KBM-7 (cell line): ENCODE data around the gene RABL6.
A peak's percentile ranks its signal among the peaks of the same experiment; 100 is the strongest.
"Not testable (repeated sequence)": the region's sequence is repeated elsewhere in the genome, so short reads cannot be mapped to it uniquely, and the experiment has no call there.

Experiments
- DNase-seq: peaks from one replicate; pipeline ENCODE4 v3.0.0-alpha.2; 2015
- in situ Hi-C: fragments of 300-500 bp; cut with MboI; formaldehyde crosslinking; loops from 2 replicates; pipeline ENCODE4 v1.14.3; 2020; ENCODE audit warnings: low sequenced_read_pairs, low pct_unique_long_range_greater_than_20kb, mixed read lengths

RABL6 gene

DNA sequence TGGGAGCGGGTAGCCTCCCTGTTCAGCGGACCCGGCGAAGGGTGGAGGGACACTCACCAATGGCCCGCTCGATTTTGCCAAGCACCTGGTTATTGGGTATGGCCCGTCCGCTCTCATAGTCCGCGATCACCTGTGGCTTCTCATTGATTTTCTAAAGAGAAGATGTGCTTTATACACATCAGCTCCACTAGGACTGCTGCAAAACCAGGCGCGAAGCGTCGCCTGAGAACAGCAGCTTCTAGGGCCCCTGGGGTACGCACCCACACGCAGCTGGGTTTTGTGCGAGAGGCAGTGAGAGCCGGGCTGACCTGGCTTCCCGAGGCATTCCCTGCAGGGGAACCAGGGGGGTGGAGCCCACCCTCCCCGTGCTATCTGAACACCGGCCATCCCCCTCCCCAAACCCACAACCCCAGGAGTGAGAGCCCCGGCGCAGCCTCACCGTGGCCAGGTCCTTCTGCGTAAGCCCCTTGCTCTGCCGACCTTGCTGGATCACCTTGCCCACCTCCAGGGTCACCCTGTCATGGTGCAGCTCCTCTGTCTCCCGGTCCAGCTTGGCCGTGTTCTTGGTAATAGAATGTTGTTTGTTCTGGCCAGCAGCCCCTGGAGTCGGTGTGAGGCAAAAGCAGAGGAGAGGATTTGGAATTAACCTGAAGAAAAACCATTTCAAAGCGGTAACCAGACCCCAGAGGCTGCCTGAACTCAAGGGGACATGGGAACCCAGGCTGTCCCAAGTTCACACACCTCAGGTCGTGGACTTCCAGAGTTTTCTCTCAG, 55.3 kb downstream of the RABL6 start:
- in situ Hi-C loops = no loop called here
- no peak for DNase-seq

DNA sequence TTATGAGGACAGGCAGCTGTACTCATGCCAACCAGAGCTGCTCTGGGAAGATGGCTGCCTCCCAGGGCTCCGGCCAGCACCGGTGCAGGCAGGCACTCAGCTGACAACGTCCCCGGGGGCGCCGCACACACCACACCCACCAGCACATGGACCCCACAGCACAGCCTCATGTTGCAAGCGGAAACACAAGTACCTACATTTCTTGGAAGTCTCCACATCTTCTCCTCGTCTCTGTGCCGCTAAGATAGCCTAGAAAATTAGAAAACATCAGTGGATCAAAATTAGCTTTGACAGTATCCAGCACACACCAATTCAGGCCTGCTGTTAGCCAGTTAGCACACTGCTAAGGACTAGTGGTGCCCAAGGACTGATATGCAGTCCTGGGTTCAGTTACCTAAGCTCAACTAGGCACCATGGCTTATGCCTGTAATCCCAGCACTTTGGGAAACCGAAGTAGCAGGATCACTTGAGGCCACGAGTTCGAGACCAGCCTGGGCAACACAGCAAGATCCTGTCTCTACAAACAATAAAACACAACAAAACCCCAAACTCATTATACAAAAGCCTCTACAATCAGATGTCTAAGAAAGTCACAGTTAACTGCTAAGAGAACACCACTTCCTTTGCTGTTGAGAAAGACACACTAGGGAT, 56.0 kb downstream of the RABL6 start:
- in situ Hi-C loops = no loop called here
- DNase-seq = no peak

DNA sequence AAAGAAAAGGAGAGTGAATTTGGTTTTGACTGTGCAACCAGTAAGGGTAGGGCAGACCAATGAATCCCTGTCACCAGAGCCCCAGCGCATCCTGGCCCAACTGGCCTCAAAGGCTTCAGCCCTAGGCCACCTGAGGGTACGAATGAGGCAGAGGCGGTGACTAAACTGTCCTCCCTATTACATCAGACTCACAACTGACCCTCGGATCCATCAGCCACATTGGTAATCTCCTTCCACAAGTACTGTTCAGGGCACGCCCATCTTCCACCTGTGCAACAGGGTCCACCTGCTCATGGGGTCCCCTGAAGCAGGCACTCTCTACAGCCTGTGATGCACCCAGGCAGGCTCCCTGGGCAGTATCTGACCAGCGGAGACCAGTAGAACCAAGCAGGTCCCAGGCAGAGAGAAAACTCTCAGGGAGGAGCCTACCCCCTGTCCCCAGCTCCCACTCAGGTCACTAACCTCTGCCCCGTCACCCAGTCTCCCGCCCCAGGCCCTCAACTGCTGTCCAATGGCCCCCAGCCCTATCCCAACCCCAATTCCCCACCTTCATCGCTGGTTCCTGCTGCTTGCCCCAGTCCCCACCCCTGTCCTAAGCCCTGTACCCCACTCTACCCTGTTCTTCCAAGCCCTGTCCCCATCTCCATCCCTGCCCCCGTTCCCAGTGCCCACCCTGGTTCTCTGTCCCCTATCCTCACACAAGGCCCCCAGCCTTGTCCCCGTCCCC, 57.5 kb downstream of the RABL6 start:
- in situ Hi-C loops = no loop called here
- DNase-seq = no peak

DNA sequence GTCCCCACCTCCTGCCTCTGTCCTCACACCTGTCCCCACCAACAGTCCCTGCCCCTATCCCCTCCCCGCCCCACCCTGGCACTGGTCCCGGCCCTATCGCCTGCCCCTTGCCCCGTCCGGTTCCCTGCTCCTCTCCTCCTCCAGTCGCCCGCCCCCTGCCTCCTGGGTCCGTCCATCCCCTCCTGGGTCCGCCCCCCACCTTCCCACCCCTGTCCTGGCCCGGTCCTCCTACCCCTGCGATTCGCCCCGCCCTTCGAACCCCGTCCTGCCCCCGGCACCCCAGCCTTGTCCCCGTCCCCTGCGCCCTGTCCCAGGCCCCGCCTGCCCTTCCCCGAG, 58.0 kb downstream of the RABL6 start:
- in situ Hi-C loops = no loop called here
- no peak for DNase-seq

DNA sequence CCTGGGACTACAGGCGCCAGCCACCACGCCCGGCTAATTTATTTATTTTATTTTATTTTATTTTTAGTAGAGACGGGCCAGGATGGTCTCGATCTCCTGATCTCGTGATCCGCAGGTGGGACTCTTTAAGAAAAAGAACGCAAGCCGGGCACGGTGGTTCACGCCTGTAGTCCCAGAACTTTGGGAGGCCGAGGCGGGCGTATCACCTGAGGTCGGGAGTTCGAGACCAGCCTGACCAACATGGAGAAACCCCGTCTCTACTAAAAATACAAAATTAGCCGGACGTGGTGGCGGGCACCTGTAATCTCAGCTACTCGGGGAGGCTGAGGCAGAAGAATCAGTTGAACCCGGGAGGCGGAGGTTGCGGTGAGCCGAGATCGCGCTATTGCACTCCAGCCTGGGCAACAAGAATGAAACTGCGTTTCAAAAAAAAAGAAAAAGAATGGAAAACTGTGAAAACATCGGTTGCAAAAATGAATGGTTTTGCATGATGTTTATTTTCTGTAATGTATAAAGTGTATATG, 59.2 kb downstream of the RABL6 start:
- in situ Hi-C loops, DNase-seq: not testable (repeated sequence)

DNA sequence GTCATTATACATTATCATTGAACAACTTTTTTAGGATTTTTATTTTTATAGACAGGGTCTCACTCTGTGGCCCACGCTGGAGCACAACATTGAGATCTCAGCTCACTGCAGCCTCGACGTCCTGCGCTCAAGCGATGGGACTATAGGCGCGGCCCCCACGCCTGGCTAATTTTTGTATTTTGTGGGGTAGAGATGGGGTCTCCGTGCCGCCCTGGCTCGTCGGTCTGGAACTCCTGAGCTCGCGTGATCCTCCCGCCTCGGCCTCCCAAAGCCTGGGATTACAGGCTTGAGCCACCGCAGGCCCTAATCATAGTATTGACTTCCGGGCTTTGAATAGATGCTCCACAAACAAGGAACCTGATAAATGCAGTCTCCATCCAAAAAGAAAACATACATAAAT, 59.7 kb downstream of the RABL6 start:
- no peak for DNase-seq
- in situ Hi-C loops = no loop called here

DNA sequence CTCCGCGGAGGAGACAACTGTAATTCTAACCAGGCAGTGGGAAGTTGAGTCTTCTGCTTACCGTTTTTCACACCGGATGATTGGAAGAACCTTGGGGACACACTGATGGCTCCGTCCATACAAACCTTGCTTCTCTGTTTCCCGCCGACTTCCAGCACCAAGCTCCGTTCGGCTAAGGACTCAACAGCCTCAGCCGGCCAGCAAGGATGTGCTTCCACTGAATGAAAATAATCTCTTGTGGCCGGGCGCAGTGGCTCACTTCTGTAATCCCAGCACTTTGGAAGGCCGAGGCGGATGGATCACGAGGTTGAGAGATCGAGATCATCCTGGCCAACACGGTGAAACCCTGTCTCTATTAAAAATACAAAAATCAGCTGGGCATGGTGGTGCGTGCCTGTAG, 60.2 kb downstream of the RABL6 start:
- DNase-seq = no peak
- in situ Hi-C loops = no loop called here

DNA sequence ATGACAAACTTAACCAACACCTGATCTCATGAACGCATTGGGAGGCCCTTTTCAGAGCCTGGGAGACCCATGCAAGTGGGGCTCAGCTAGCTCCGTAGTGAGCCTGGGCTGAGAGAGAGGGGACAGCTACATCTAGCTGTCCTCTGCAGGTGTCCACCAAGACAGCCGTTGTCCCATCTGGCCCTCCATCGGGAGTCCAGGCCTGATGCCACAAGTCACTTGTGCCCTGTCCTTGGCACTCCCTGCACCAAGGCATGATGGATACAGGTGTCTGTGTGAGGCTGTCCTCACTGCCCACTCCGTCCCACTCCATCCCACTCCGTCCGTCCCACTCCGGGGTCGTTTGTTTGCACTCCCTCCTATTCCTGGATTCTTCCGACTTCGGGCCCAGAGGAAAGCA, 60.9 kb downstream of the RABL6 start:
- no peak for DNase-seq
- in situ Hi-C loops = no loop called here

DNA sequence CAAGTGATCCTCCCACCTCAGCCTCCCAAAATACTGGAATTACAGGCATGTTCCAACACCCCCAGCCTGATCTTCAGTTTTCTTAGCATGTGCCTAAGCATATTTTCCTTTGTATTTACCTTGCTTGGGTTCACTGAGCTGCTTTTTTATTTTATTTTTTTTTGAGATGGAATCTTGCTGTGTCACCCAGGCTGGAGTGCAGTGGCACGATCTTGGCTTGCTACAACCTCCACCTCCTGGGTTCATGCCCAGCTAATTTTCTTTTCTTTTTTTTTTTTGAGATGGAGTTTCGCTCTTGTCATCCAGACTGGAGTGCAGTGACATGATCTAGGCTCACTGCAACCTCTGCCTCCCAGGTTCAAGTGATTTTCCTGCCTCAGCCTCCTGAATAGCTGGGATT, 61.9 kb downstream of the RABL6 start:
- DNase-seq, in situ Hi-C loops: not testable (repeated sequence)

DNA sequence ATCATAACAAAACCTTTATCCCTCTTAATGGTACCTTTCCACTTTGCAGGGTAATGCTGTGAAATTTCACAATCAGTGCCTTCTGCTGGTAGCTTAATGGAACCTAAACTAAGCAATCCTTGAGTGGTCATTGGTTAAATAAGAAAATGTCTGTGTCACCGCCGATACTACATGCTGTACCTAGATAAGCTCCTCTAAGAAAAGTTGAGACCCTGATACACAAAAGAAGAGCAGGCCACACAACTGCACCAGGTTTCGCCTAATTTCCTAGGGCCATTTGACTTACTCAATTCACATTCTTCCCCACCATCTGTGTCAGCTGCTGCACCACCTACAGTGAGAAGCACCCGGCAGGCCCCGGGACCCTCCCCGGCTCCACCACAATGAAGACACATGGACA, 67.4 kb downstream of the RABL6 start:
- DNase-seq = no peak
- in situ Hi-C loops = no loop called here

DNA sequence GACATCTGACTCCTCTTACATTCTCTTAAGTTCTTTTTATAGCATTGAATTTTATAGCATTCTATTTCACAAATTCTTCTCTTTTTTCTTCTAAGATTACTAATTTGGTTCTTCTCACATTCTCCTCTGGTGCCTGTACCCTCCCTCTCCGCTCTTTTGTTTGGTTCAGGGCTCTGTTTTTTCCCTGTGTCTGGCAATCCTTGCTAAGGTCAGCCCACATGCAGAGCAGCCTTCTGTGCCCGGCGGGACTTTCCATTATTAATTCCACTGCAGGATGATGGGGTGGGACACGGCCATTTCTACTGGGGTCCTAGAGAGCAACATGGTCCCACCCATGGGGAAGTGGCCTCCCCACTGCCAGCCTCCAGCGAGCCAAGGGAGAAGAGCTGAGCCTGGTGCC, 68.7 kb downstream of the RABL6 start:
- DNase-seq = no peak
- in situ Hi-C loops = no loop called here

DNA sequence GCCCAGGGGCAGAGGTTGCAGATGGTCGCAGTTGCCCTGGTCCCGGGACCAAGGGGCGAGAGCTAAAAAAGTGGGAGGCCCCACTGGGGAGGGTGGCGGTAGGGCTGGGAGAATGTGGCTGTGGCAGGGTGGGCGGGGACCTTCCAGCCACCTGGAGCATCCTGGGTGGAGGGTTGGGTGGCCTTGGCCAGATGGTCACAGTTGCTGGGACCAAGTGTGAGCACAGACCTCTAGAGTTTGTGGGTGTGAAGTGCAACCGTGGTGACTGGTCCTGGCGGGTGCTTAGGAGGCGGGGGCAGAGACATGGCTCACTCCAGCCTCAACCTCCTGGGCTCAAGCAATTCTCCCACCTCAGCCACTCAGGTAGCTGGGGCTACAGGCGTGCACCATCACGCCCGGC, 72.9 kb downstream of the RABL6 start:
- in situ Hi-C loops = no loop called here
- DNase-seq = no peak

DNA sequence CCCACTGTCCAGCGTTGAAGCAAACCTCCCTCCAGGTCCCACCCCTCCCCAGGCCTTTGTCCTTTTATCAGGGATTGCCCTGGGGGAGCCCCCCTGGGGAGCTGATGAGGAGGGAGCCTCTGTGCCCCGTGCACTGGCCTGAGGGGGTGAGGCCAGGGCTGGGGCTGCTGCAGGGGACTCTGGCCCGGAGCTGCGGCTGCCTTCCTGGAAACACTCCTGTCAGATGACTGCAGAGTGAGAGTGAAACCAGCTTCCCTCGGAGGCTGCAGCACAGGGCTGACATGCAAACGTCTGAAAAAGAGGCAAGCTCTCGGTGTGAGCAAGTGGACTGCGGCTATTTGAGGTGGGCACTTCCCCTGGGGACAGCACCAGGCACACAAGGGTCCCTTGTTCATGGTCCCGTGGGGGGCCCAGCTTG, 74.0 kb downstream of the RABL6 start:
- DNase-seq = no peak
- in situ Hi-C loops = no loop called here

DNA sequence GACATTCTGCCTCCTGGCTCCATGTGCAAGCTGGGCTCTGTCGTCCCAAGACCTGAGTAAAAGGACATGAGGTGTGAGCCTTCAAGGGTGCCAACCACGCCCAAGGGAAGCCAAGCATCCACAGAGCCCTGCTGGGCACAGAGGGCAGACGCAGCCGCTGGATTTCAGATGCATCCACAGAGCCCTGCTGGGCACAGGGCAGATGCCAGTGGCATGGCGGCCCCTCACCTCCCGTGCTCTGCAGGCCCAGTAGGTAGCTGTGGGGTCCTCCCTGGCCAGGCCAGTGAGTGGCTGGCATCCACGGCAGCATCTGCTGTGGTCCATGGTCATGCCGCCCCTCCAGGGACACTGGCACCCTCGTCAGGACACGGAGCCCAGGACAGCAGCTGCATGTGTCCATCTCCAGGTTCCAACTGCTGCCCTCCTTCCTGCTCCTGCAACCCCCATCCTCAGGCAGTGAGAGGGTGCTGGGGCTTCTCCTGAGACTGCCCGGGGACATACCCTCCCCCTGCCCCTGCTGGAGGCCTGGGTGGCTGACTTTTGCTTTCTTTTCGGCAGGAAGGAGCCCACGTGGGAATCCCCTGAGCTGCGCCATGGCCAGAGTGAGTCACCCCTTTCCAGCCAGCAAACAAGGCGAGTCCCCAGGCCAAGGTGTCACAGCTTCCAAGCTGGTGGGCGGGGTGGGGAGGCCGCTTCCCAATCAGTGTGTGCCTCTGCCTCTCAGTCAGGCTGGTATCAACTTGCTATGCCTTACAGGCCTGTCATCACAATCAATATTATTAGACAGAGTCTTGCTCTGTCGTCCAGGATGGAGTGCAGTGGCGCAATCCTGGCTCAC, 74.6 kb downstream of the RABL6 start:
- DNase-seq = peak; percentile 28
- in situ Hi-C loops = no loop called here

DNA sequence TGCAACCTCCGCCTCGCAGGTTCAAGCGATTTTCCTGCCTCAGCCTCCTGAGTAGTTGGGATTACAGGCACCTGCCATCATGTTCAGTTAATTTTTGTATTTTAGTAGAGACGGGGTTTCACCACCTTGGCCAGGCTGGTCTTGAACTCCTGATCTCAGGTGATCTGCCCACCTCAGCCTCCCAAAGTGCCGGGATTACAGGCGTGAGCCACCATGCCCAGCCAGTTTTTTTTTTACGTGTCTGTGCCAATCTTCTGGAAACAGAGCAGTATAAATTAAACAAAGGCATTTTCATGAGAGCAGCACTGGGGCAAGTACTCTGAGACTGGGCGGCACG, 75.2 kb downstream of the RABL6 start:
- in situ Hi-C loops, DNase-seq: not testable (repeated sequence)

DNA sequence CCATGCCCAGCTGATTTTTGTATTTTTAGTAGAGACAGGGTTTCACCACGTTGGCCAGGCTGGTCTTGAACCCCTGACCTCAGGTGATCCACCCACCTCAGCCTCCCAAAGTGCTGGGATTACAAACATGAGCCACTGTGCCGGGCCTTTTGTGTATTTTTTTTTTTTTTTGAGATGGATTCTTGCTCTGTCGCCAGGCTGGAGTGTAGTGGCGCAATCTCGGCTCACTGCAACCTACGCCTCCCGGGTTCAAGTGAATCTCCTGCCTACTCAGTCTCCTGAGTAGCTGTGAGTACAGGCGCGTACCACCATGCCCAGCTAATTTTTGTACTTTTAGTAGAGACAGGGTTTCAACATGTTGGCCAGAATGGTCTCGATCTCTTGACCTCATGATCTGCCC, 75.9 kb downstream of the RABL6 start:
- DNase-seq, in situ Hi-C loops: not testable (repeated sequence)

DNA sequence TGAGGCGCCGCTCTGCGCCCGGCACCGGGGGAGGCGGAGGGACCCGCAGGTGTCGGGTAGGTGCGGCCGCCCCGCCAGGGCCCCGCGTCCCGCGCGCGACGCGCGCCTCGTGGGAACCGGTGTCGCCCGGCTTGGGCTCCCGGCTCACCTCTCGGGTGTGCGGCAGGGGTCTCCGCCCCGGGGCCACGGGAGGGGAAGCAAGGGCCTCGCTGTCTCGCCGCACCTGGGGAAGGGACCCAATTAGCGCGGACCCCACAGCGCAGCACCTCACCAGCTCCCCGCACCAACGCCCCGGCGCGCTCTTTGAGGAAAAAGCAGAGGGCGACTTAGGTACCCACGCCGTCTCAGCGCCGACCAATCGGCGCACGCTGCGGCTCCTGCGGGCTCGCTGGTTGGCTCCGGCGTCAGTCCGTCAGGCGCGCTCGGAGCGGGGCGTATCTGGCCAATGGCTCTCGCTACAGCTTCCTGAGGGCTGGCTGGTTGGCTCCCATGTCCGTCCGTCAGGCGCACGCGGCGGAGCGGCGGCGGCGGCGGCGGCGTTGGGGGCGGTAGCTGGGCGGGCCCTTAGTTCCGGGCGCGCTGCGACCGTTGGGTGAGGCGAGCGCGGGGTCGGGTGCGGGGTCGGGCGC, 78.3 kb downstream of the RABL6 start, which contains the start of gene TRAF2:
Gene TRAF2, plus strand, starts transcription at position 567 of the 629 bp plus-strand sequence. CDS start 12,225 bp downstream, outside the sequence.
- in situ Hi-C loops = no loop called here
- peak; percentile 99 for DNase-seq

DNA sequence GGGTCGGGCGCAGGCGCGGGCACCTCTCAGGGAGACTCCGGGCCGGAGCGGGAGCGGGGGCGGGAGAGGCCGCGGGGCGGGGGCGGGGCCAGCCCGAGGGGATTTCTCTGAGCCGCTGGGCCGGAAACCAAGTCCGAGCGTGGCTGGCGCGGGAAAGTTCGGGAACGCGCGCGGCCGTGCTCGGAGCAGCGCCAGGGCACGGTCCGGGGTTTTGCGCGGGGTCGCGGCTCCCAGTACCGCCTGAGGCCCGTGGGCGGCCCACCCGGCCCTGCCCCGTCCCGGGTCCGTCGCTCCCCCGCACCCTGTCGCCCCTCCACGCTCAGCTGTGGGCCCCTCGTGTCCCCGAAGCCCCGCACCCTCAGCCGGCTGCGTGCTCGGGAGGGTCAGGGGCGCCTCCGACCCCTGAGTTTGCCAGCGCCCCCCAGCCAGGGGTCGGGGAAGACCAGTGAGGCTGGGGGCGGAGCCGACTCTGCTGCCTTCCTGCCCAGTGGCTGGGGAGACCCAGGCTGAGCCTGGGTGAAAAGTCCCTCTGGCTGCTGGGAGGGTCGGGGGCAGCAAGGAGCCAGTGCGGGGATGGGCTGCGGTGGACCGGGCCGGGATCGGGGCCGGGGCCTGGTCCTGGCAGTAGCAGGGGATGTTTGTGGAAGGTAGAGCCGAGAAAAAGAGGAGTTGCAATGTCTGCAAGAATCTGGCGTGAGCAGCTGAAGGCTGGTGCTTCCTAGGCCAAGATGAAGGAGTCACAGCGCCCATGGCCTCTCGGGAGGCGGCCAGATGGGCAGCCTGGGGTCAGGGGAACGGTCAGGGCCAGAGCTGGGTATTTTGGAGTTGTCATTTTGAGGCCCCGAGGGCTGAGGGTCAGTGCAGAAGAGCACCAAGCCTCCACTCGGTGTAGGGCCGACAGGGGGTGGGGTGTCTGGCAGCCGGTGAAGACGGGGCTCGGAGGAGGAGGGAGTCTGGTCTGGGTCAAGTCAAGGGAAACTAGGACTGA, 79.2 kb downstream of the RABL6 start:
- DNase-seq = peak; percentile 24
- in situ Hi-C loops = no loop called here
